ENCODE data around the gene ZNF680. TPM values are rescaled to one million over a fixed set of nuclear protein-coding genes. Genes with fewer than 3 reads are reported as not detected.
A peak's percentile ranks its signal among the peaks of the same experiment; 100 is the strongest.

The ZNF680 gene
- 6.4 TPM for polyA plus RNA-seq (2013, experiment 1 of 2)
- polyA plus RNA-seq (2013, experiment 2 of 2): 6.7 TPM

DNA sequence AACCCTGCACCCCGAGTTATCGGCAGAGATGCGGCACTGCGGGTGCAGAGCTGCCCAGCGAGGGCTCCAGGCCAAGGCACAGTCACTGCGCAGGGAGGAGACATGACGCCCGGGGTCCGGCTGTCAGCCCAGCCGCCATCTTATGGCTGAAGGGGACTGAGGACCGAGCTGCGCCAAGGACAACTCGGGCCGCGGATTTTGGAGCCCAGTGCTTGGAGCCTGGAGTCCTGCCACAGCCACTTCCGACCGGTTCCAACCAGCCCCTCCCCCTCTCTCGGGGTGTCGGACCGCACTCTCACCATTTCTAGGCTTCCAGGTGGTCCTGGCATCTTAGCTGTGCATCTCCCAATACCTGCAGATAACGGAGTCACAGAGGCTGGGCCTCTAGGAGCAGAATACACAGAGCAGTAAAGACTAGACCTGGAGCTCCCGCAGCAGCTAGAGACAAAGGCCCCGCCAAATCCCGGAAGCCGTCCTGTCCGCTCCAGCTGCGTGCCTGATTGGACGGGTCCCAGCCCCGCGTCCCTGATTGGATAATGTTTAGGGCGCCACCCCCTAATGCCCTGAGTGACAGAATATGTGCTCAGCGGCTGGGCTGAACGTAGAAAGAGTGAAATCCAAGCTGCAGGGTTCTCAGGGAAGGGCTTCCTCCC lies at the start of gene ZNF680:
ZNF680 (minus strand) TSS at position 446 of the 653 bp plus-strand sequence; CDS start at position 329, 117 bp downstream.
- H2BK120ac ChIP-seq (ENCODE audit: low read depth, low read length): no peak within 1 kb of the TSS
- peak within 1 kb of the TSS; percentile 87 to 92 for H3K4me3 ChIP-seq (ENCODE audit: low read length in 2 of 2)
- H2BK12ac ChIP-seq (ENCODE audit: low read length): no peak within 1 kb of the TSS
- no peak within 1 kb of the TSS for H4K91ac ChIP-seq (ENCODE audit: low read depth, low read length, poor library complexity)
- peak within 1 kb of the TSS; percentile 86 for H3K27ac ChIP-seq (replicated peaks; ENCODE audit: low read length)
- no peak within 1 kb of the TSS for H2AK5ac ChIP-seq (ENCODE audit: low read depth, low read length)
- peaks cover 0 to 37% of the 10 kb centered on the region in 2 donors for H3K36me3 ChIP-seq (replicated peaks in 1 of 2; ENCODE audit: control insufficient read depth in 2 of 2, insufficient read depth in 2 of 2, low read length in 2 of 2)
- H2AFZ ChIP-seq (ENCODE audit: low read length): peak within 1 kb of the TSS; percentile 89
- peak within 1 kb of the TSS; percentile 65 for H3K23ac ChIP-seq (ENCODE audit: low read depth, low read length, poor library complexity)
- peak; percentile 75 for DNase-seq (ENCODE audit: low spot score)
- H3K9ac ChIP-seq (ENCODE audit: low read depth, low read length, poor library complexity): peak within 1 kb of the TSS; percentile 77
- peaks cover 2 to 37% of the 10 kb centered on the region in 2 donors for H3K9me3 ChIP-seq (replicated peaks in 1 of 2; ENCODE audit: control insufficient read depth in 2 of 2, insufficient read depth in 1 of 2, low read depth in 1 of 2, low read length in 2 of 2)
- no peaks in the 10 kb centered on the region for H3K79me1 ChIP-seq (ENCODE audit: low read depth, low read length)
- no peak within 1 kb of the TSS for H4K8ac ChIP-seq (ENCODE audit: low read depth, low read length)
- H3K4me2 ChIP-seq (ENCODE audit: insufficient read depth, low read length, poor library complexity, severe bottlenecking): no peak within 1 kb of the TSS
- H3K4me1 ChIP-seq (ENCODE audit: control insufficient read depth in 2 of 2, insufficient read depth in 1 of 2, low read depth in 1 of 2, low read length in 2 of 2): no peaks in the 10 kb centered on the region
- H2BK15ac ChIP-seq (ENCODE audit: low read length): no peak within 1 kb of the TSS
- H3K14ac ChIP-seq (ENCODE audit: low read length): no peak within 1 kb of the TSS
- no peaks in the 10 kb centered on the region for H3K27me3 ChIP-seq (ENCODE audit: control insufficient read depth in 3 of 3, insufficient read depth in 3 of 3, low read depth in 1 of 3, low read length in 3 of 3)
- WGBS, 2 donors (ENCODE audit: extremely low coverage in 2 of 2, insufficient read length in 2 of 2, insufficient replicate concordance in 1 of 2): no CpG with 5 or more reads among the region's 33 CpGs
- H2BK5ac ChIP-seq (ENCODE audit: low read length): peak within 1 kb of the TSS; percentile 70
- H3K18ac ChIP-seq (ENCODE audit: low read length): peak within 1 kb of the TSS; percentile 52
- no peak within 1 kb of the TSS for H3K4ac ChIP-seq (ENCODE audit: low read length)

DNA sequence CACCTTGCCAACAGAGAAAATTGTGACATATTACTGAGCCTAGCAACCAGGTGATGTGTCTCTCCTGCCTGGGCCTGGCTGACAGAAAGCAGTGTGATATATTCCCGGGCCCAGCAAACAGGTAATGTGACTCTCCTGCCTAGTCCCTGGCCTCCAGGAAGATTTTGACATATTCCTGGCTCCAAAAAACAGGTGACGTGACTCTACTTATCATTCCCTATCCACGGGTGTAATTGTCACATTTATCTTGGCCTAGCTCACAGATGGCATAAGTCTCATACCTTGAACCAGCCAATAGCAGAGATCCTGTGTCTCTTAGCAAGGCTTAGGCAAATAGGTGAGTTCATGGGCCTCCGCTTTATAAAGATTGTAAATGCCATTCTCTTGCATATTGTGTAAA lies 49.6 kb upstream of the ZNF680 start:
- WGBS, 2 donors (ENCODE audit: extremely low coverage in 2 of 2, insufficient read length in 2 of 2, insufficient replicate concordance in 1 of 2): no CpG with 5 or more reads among the region's 4 CpGs
- no peaks in the 10 kb centered on the region for H3K79me1 ChIP-seq (ENCODE audit: low read depth, low read length)
- no peak overlapping the region for H3K9ac ChIP-seq (ENCODE audit: low read depth, low read length, poor library complexity)
- H3K18ac ChIP-seq (ENCODE audit: low read length): no peak overlapping the region
- H4K8ac ChIP-seq (ENCODE audit: low read depth, low read length): no peak overlapping the region
- no peak overlapping the region for H2BK120ac ChIP-seq (ENCODE audit: low read depth, low read length)
- no peak overlapping the region for H2AK5ac ChIP-seq (ENCODE audit: low read depth, low read length)
- H3K27me3 ChIP-seq (ENCODE audit: control insufficient read depth in 3 of 3, insufficient read depth in 3 of 3, low read depth in 1 of 3, low read length in 3 of 3): peaks cover 0 to 2% (median 0%) of the 10 kb centered on the region in 3 experiments
- H3K27ac ChIP-seq (replicated peaks; ENCODE audit: low read length): no peak overlapping the region
- no peak overlapping the region for H3K4me3 ChIP-seq (ENCODE audit: low read length in 2 of 2)
- H3K4ac ChIP-seq (ENCODE audit: low read length): no peak overlapping the region
- H3K23ac ChIP-seq (ENCODE audit: low read depth, low read length, poor library complexity): no peak overlapping the region
- no peak overlapping the region for H3K4me2 ChIP-seq (ENCODE audit: insufficient read depth, low read length, poor library complexity, severe bottlenecking)
- no peak overlapping the region for H3K14ac ChIP-seq (ENCODE audit: low read length)
- DNase-seq (ENCODE audit: low spot score): no peak
- H3K4me1 ChIP-seq (ENCODE audit: control insufficient read depth in 2 of 2, insufficient read depth in 1 of 2, low read depth in 1 of 2, low read length in 2 of 2): no peaks in the 10 kb centered on the region
- H4K91ac ChIP-seq (ENCODE audit: low read depth, low read length, poor library complexity): no peak overlapping the region
- H2BK15ac ChIP-seq (ENCODE audit: low read length): no peak overlapping the region
- H3K9me3 ChIP-seq (replicated peaks in 1 of 2; ENCODE audit: control insufficient read depth in 2 of 2, insufficient read depth in 1 of 2, low read depth in 1 of 2, low read length in 2 of 2): peaks cover 0 to 47% of the 10 kb centered on the region in 2 donors
- H3K36me3 ChIP-seq (replicated peaks in 1 of 2; ENCODE audit: control insufficient read depth in 2 of 2, insufficient read depth in 2 of 2, low read length in 2 of 2): no peaks in the 10 kb centered on the region
- no peak overlapping the region for H2AFZ ChIP-seq (ENCODE audit: low read length)
- no peak overlapping the region for H2BK12ac ChIP-seq (ENCODE audit: low read length)
- no peak overlapping the region for H2BK5ac ChIP-seq (ENCODE audit: low read length)

DNA sequence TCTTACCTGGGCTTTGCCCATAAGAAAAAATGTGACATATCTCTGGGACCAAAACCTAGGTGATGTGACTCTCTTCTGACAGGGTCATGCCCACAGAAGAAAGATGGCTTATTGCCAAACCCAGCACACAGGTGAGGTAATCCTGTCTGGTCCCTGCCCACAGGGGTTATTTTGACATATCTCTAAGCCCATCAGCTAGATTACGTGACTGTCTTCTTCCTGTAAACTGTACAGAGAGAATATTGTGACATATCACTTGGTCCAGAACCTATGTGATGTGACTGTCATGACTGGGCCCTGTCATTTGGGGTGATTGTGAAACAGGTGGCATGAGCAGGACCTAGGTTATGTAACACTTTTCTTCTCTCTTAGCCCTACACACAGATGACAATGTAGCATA lies 48.8 kb upstream of the ZNF680 start:
- no peaks in the 10 kb centered on the region for H3K4me1 ChIP-seq (ENCODE audit: control insufficient read depth in 2 of 2, insufficient read depth in 1 of 2, low read depth in 1 of 2, low read length in 2 of 2)
- no peak overlapping the region for H2AK5ac ChIP-seq (ENCODE audit: low read depth, low read length)
- H3K4ac ChIP-seq (ENCODE audit: low read length): no peak overlapping the region
- no peak overlapping the region for H3K18ac ChIP-seq (ENCODE audit: low read length)
- no peak overlapping the region for H3K4me2 ChIP-seq (ENCODE audit: insufficient read depth, low read length, poor library complexity, severe bottlenecking)
- H3K9ac ChIP-seq (ENCODE audit: low read depth, low read length, poor library complexity): no peak overlapping the region
- H2BK12ac ChIP-seq (ENCODE audit: low read length): no peak overlapping the region
- no peak overlapping the region for H2BK120ac ChIP-seq (ENCODE audit: low read depth, low read length)
- no peak overlapping the region for H2AFZ ChIP-seq (ENCODE audit: low read length)
- H4K8ac ChIP-seq (ENCODE audit: low read depth, low read length): no peak overlapping the region
- H3K4me3 ChIP-seq (ENCODE audit: low read length in 2 of 2): no peak overlapping the region
- H4K91ac ChIP-seq (ENCODE audit: low read depth, low read length, poor library complexity): no peak overlapping the region
- peaks cover 0 to 47% of the 10 kb centered on the region in 2 donors for H3K9me3 ChIP-seq (replicated peaks in 1 of 2; ENCODE audit: control insufficient read depth in 2 of 2, insufficient read depth in 1 of 2, low read depth in 1 of 2, low read length in 2 of 2)
- H3K23ac ChIP-seq (ENCODE audit: low read depth, low read length, poor library complexity): no peak overlapping the region
- H3K14ac ChIP-seq (ENCODE audit: low read length): no peak overlapping the region
- DNase-seq (ENCODE audit: low spot score): no peak
- H2BK15ac ChIP-seq (ENCODE audit: low read length): no peak overlapping the region
- no CpG with 5 or more reads among the region's 1 CpG for WGBS, 2 donors (ENCODE audit: extremely low coverage in 2 of 2, insufficient read length in 2 of 2, insufficient replicate concordance in 1 of 2)
- no peak overlapping the region for H2BK5ac ChIP-seq (ENCODE audit: low read length)
- H3K79me1 ChIP-seq (ENCODE audit: low read depth, low read length): no peaks in the 10 kb centered on the region
- H3K36me3 ChIP-seq (replicated peaks in 1 of 2; ENCODE audit: control insufficient read depth in 2 of 2, insufficient read depth in 2 of 2, low read length in 2 of 2): no peaks in the 10 kb centered on the region
- peaks cover 0 to 2% (median 0%) of the 10 kb centered on the region in 3 experiments for H3K27me3 ChIP-seq (ENCODE audit: control insufficient read depth in 3 of 3, insufficient read depth in 3 of 3, low read depth in 1 of 3, low read length in 3 of 3)
- H3K27ac ChIP-seq (replicated peaks; ENCODE audit: low read length): no peak overlapping the region

DNA sequence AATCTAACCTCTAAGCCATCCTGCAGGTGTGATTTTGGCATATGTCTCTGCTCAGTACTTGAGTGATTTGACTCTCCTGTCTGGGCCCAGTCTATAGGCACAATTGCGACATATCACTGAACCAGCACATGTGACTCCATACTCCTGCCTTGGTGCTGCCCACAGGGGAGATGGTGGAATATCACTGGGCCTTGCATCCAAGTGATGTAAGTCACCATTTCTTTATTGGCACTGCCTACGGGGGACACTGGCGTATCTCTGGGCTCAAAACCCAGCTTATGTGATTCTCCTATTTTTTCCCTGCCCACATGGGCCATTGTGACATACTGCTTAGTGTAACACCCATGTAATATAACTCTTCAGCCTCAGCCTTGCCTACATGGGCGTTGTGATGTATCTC lies 48.1 kb upstream of the ZNF680 start:
- no peaks in the 10 kb centered on the region for H3K79me1 ChIP-seq (ENCODE audit: low read depth, low read length)
- no peak overlapping the region for H2AFZ ChIP-seq (ENCODE audit: low read length)
- no peak overlapping the region for H2BK15ac ChIP-seq (ENCODE audit: low read length)
- no peak overlapping the region for H2AK5ac ChIP-seq (ENCODE audit: low read depth, low read length)
- H2BK12ac ChIP-seq (ENCODE audit: low read length): no peak overlapping the region
- no peak overlapping the region for H4K91ac ChIP-seq (ENCODE audit: low read depth, low read length, poor library complexity)
- DNase-seq (ENCODE audit: low spot score): no peak
- no peak overlapping the region for H2BK120ac ChIP-seq (ENCODE audit: low read depth, low read length)
- no peak overlapping the region for H2BK5ac ChIP-seq (ENCODE audit: low read length)
- H3K36me3 ChIP-seq (replicated peaks in 1 of 2; ENCODE audit: control insufficient read depth in 2 of 2, insufficient read depth in 2 of 2, low read length in 2 of 2): no peaks in the 10 kb centered on the region
- no peak overlapping the region for H4K8ac ChIP-seq (ENCODE audit: low read depth, low read length)
- peaks cover 0 to 50% of the 10 kb centered on the region in 2 donors for H3K9me3 ChIP-seq (replicated peaks in 1 of 2; ENCODE audit: control insufficient read depth in 2 of 2, insufficient read depth in 1 of 2, low read depth in 1 of 2, low read length in 2 of 2)
- H3K27ac ChIP-seq (replicated peaks; ENCODE audit: low read length): no peak overlapping the region
- H3K14ac ChIP-seq (ENCODE audit: low read length): no peak overlapping the region
- no peak overlapping the region for H3K4me2 ChIP-seq (ENCODE audit: insufficient read depth, low read length, poor library complexity, severe bottlenecking)
- no peak overlapping the region for H3K23ac ChIP-seq (ENCODE audit: low read depth, low read length, poor library complexity)
- H3K4me3 ChIP-seq (ENCODE audit: low read length in 2 of 2): no peak overlapping the region
- no peak overlapping the region for H3K9ac ChIP-seq (ENCODE audit: low read depth, low read length, poor library complexity)
- no CpG with 5 or more reads among the region's 4 CpGs for WGBS, 2 donors (ENCODE audit: extremely low coverage in 2 of 2, insufficient read length in 2 of 2, insufficient replicate concordance in 1 of 2)
- no peak overlapping the region for H3K4ac ChIP-seq (ENCODE audit: low read length)
- H3K4me1 ChIP-seq (ENCODE audit: control insufficient read depth in 2 of 2, insufficient read depth in 1 of 2, low read depth in 1 of 2, low read length in 2 of 2): no peaks in the 10 kb centered on the region
- H3K27me3 ChIP-seq (ENCODE audit: control insufficient read depth in 3 of 3, insufficient read depth in 3 of 3, low read depth in 1 of 3, low read length in 3 of 3): peaks cover 0 to 2% (median 0%) of the 10 kb centered on the region in 3 experiments
- no peak overlapping the region for H3K18ac ChIP-seq (ENCODE audit: low read length)
